Measurements from ENCODE around the gene HELQ. TPM values are rescaled to one million over a fixed set of nuclear protein-coding genes. Genes with fewer than 3 reads are reported as not detected.

The HELQ gene
- total and polyA plus RNA-seq, 9 of the 15 experiments (the other 6 are each of a cell fraction or from before 2014, with no cell fraction given) = 3.5 to 15.2 (median 11.9) TPM

GRCh38 chr4:83486457-83487129 lies 31.0 kb upstream of the HELQ start (continued):
- TF ChIP-seq JUNB (CRISPR knock-in tag; conservative IDR thresholded peaks at IDR 0.05) (no peak), EP400 (IDR thresholded peaks at IDR 0.05) (peak; percentile 30; the same call in 1 of the 2 replicates), PPARD (CRISPR knock-in tag; IDR thresholded peaks at IDR 0.05) (no peak), ZZZ3 (IDR thresholded peaks at IDR 0.05) (no peak), ATF1 (CRISPR knock-in tag; IDR thresholded peaks at IDR 0.05) (no peak), ATF1 (tag; IDR thresholded peaks at IDR 0.05) (peak; percentile 36), ZNF561 (CRISPR knock-in tag; conservative IDR thresholded peaks at IDR 0.05) (no peak), ZNF75A (CRISPR knock-in tag; IDR thresholded peaks at IDR 0.05) (no peak), CEBPG (CRISPR knock-in tag; IDR thresholded peaks at IDR 0.05) (peak; percentile 55; the same call in 1 of the 2 replicates), CEBPG (tag; conservative IDR thresholded peaks at IDR 0.05 in 1 of 2, IDR thresholded peaks at IDR 0.05 in 1 of 2) (peak; percentile 53 to 86; a peak in 3 of 4 replicates), SRSF3 (IDR thresholded peaks at IDR 0.05; ENCODE audit: insufficient read depth, low read length) (no peak), ZNF740 (CRISPR knock-in tag; IDR thresholded peaks at IDR 0.05) (no peak), ZNF740 (tag; IDR thresholded peaks at IDR 0.05) (no peak), HOMEZ (CRISPR knock-in tag; IDR thresholded peaks at IDR 0.05) (no peak), FOXJ3 (CRISPR knock-in tag; IDR thresholded peaks at IDR 0.05) (no peak), ATF6 (CRISPR knock-in tag; IDR thresholded peaks at IDR 0.05) (0 out of 2 replicates have a peak, but pooled peaks have one; percentile 39), TRIM24 (IDR thresholded peaks at IDR 0.05) (peak in 1 of 2 experiments; percentile 69; a peak in 3 of 4 replicates), DEAF1 (CRISPR knock-in tag; IDR thresholded peaks at IDR 0.05) (no peak), USF1 (CRISPR knock-in tag; IDR thresholded peaks at IDR 0.05) (no peak), IRF2 (CRISPR knock-in tag; IDR thresholded peaks at IDR 0.05) (no peak), RBM25 (IDR thresholded peaks at IDR 0.05; ENCODE audit: low read depth, low read length, severe bottlenecking) (no peak), BRD9 (IDR thresholded peaks at IDR 0.05; ENCODE audit: low read depth, partially characterized antibody) (no peak), HNRNPL (IDR thresholded peaks at IDR 0.05; ENCODE audit: low read depth, low read length) (no peak)

All from K562 (cell line).